Mesenchymal stem cell (in vitro differentiated cells and primary cell): ENCODE measurements around the gene PDZRN3.

Source experiments
- DNase-seq: peaks from one replicate; pipeline ENCODE4 v3.0.0-alpha.2; 2013
- H2AFZ ChIP-seq: one replicate; pipeline ENCODE4 v1.6.1; 2013; ENCODE audit warnings: low read depth, mild to moderate bottlenecking, control low read depth, inconsistent platforms, low read length, moderate library complexity
- H2AK5ac ChIP-seq: 2 replicates; pipeline ENCODE4 v1.6.1; 2013; ENCODE audit warnings: low read length, moderate library complexity, mild to moderate bottlenecking, inconsistent platforms; ENCODE audit not compliant: severe bottlenecking
- H2BK120ac ChIP-seq: one replicate; pipeline ENCODE4 v1.6.1; 2013; ENCODE audit warnings: low read depth, mild to moderate bottlenecking, inconsistent platforms, low read length, moderate library complexity
- H2BK12ac ChIP-seq, 2 experiments: one replicate each; pipeline ENCODE4 v1.6.1; 2013; ENCODE audit warnings: inconsistent platforms in 2 of 2, low read length in 2 of 2, mild to moderate bottlenecking in 2 of 2, moderate library complexity in 2 of 2, control low read depth in 1 of 2
- H2BK15ac ChIP-seq: one replicate; pipeline ENCODE4 v1.6.1; 2013; ENCODE audit warnings: mild to moderate bottlenecking, low read depth, inconsistent platforms; ENCODE audit not compliant: poor library complexity, severe bottlenecking
- H2BK5ac ChIP-seq: 2 replicates; pipeline ENCODE4 v1.6.1; 2013; ENCODE audit warnings: low read depth, mild to moderate bottlenecking, low read length, control low read depth, inconsistent platforms; ENCODE audit not compliant: poor library complexity, severe bottlenecking
- H3K14ac ChIP-seq, 2 experiments: one replicate each; pipeline ENCODE4 v1.6.1; 2013; ENCODE audit warnings: inconsistent platforms in 2 of 2, low read length in 2 of 2, control low read depth in 1 of 2, mild to moderate bottlenecking in 1 of 2, moderate library complexity in 1 of 2
- H3K18ac ChIP-seq, 2 experiments: one replicate each; pipeline ENCODE4 v1.6.1; 2013; ENCODE audit warnings: inconsistent platforms in 2 of 2, low read length in 2 of 2, control low read depth in 1 of 2, low read depth in 1 of 2, mild to moderate bottlenecking in 1 of 2
- H3K23ac ChIP-seq, 2 experiments: one replicate each; pipeline ENCODE4 v1.6.1; 2013; ENCODE audit warnings: inconsistent platforms in 2 of 2, low read length in 2 of 2, mild to moderate bottlenecking in 2 of 2, moderate library complexity in 2 of 2, control low read depth in 1 of 2
- H3K27ac ChIP-seq: 2 replicates; pipeline ENCODE4 v1.5.1; 2013; ENCODE audit warnings: mild to moderate bottlenecking, moderate library complexity, low read length, control low read depth, inconsistent platforms; ENCODE audit not compliant: poor library complexity, severe bottlenecking
- H3K27me3 ChIP-seq, 2 experiments: 2 replicates each; pipeline versions ENCODE4 v1.6.1 to v1.7.0; 2013; ENCODE audit warnings: low read length in 2 of 2, mild to moderate bottlenecking in 2 of 2, moderate library complexity in 2 of 2, control low read depth in 1 of 2, inconsistent platforms in 1 of 2; ENCODE audit not compliant: control insufficient read depth in 1 of 2, insufficient read depth in 1 of 2
- H3K36me3 ChIP-seq, 2 experiments: 2 replicates each; pipeline versions ENCODE4 v1.6.1 to v1.7.0; 2013; ENCODE audit warnings: low read length in 2 of 2, control low read depth in 1 of 2, inconsistent platforms in 1 of 2, low read depth in 1 of 2, mild to moderate bottlenecking in 1 of 2; ENCODE audit not compliant: insufficient read depth in 2 of 2, control insufficient read depth in 1 of 2
- H3K4ac ChIP-seq, 2 experiments: one replicate each; pipeline ENCODE4 v1.6.1; 2013; ENCODE audit warnings: inconsistent platforms in 2 of 2, low read length in 2 of 2, mild to moderate bottlenecking in 2 of 2, moderate library complexity in 2 of 2, control low read depth in 1 of 2, low read depth in 1 of 2
- H3K4me1 ChIP-seq: 2 replicates; pipeline ENCODE4 v1.6.1; 2013; ENCODE audit warnings: low read depth, low read length, control low read depth; ENCODE audit not compliant: control insufficient read depth, insufficient read depth
- H3K4me2 ChIP-seq: 2 replicates; pipeline ENCODE4 v1.6.1; 2013; ENCODE audit warnings: low read length, mild to moderate bottlenecking, inconsistent platforms; ENCODE audit not compliant: poor library complexity, severe bottlenecking
- H3K4me3 ChIP-seq, 2 experiments: 2 replicates each; pipeline versions ENCODE4 v1.5.1 to v1.7.0; 2013; ENCODE audit warnings: low read length in 2 of 2, mild to moderate bottlenecking in 2 of 2, control low read depth in 1 of 2, low read depth in 1 of 2; ENCODE audit not compliant: insufficient read depth in 1 of 2
- H3K79me1 ChIP-seq: replicated peaks from 2 replicates; pipeline ENCODE4 v1.6.1; 2013; ENCODE audit warnings: mild to moderate bottlenecking, control low read depth, low read length, inconsistent platforms; ENCODE audit not compliant: poor library complexity, severe bottlenecking
- H3K9ac ChIP-seq: 2 replicates; pipeline ENCODE4 v1.7.0; 2013; ENCODE audit warnings: mild to moderate bottlenecking, low read length, moderate library complexity
- H3K9me3 ChIP-seq: 2 replicates; pipeline ENCODE4 v1.7.0; 2013; ENCODE audit warnings: mild to moderate bottlenecking, low read length; ENCODE audit not compliant: control insufficient read depth
- H4K8ac ChIP-seq: one replicate; pipeline ENCODE4 v1.6.1; 2013; ENCODE audit warnings: inconsistent platforms, mild to moderate bottlenecking, low read length, moderate library complexity
- H4K91ac ChIP-seq: one replicate; pipeline ENCODE4 v1.6.1; 2013; ENCODE audit warnings: mild to moderate bottlenecking, low read length, inconsistent platforms
- WGBS: methylation state at CpG from one replicate; pipeline ENCODE4 v1.1.7; 2013; ENCODE audit warnings: mixed read lengths; 5-methylcytosine and 5-hydroxymethylcytosine counted together

PDZRN3 gene

GRCh38 chr3:73591286-73591800, 33.4 kb downstream of the PDZRN3 start:
- Histone ChIP-seq H3K36me3 (peaks cover 0 to 68% of the 10 kb centered on the region in 2 experiments), H3K79me1 (no peaks in the 10 kb centered on the region), H2AK5ac (no peak overlapping the region), H3K9me3 (no peaks in the 10 kb centered on the region), H3K18ac (no peak overlapping the region), H3K27me3 (no peaks in the 10 kb centered on the region), H3K4ac (no peak overlapping the region), H3K27ac (no peak overlapping the region), H3K23ac (no peak overlapping the region), H3K4me3 (no peak overlapping the region), H3K4me1 (peaks cover 3% of the 10 kb centered on the region), H2BK5ac (no peak overlapping the region), H4K91ac (no peak overlapping the region), H4K8ac (no peak overlapping the region), H3K4me2 (no peak overlapping the region), H3K14ac (no peak overlapping the region), H2BK12ac (no peak overlapping the region), H3K9ac (no peak overlapping the region), H2BK120ac (no peak overlapping the region), H2AFZ (no peak overlapping the region), H2BK15ac (no peak overlapping the region)
- WGBS = 84% methylated on average over 3 of the region's 3 CpGs
- DNase-seq = no peak

GRCh38 chr3:73586628-73587027, 38.1 kb downstream of the PDZRN3 start:
- DNase-seq = no peak
- Histone ChIP-seq H2BK5ac (no peak overlapping the region), H2BK12ac (no peak overlapping the region), H2AFZ (no peak overlapping the region), H3K36me3 (peaks cover 0 to 52% of the 10 kb centered on the region in 2 experiments), H3K23ac (no peak overlapping the region), H3K4me2 (no peak overlapping the region), H4K91ac (no peak overlapping the region), H2BK120ac (no peak overlapping the region), H3K14ac (no peak overlapping the region), H3K9me3 (no peaks in the 10 kb centered on the region), H3K4me1 (no peaks in the 10 kb centered on the region), H3K9ac (no peak overlapping the region), H2AK5ac (no peak overlapping the region), H2BK15ac (no peak overlapping the region), H3K18ac (no peak overlapping the region), H3K4me3 (no peak overlapping the region), H3K27me3 (no peaks in the 10 kb centered on the region), H3K4ac (no peak overlapping the region), H3K27ac (no peak overlapping the region), H3K79me1 (no peaks in the 10 kb centered on the region), H4K8ac (no peak overlapping the region)
- 55% methylated on average over 1 of the region's 1 CpG for WGBS

GRCh38 chr3:73586190-73586589, 38.6 kb downstream of the PDZRN3 start:
- over 99% methylated on average over 4 of the region's 4 CpGs for WGBS
- H2AFZ ChIP-seq = no peak overlapping the region
- no peaks in the 10 kb centered on the region for H3K27me3 ChIP-seq
- H3K79me1 ChIP-seq = no peaks in the 10 kb centered on the region
- peaks cover 0 to 56% of the 10 kb centered on the region in 2 experiments for H3K36me3 ChIP-seq
- H3K9me3 ChIP-seq = no peaks in the 10 kb centered on the region
- no peak overlapping the region for H3K23ac ChIP-seq
- H3K18ac ChIP-seq = peak overlapping the region in 1 of 2 experiments; percentile 19
- H2AK5ac ChIP-seq = no peak overlapping the region
- no peak overlapping the region for H3K14ac ChIP-seq
- no peaks in the 10 kb centered on the region for H3K4me1 ChIP-seq
- no peak overlapping the region for H3K4me2 ChIP-seq
- no peak overlapping the region for H2BK120ac ChIP-seq
- no peak overlapping the region for H3K27ac ChIP-seq
- DNase-seq = no peak
- no peak overlapping the region for H4K8ac ChIP-seq
- no peak overlapping the region for H2BK15ac ChIP-seq
- H4K91ac ChIP-seq = no peak overlapping the region
- peak overlapping the region in 1 of 2 experiments; percentile 8 for H2BK12ac ChIP-seq
- no peak overlapping the region for H3K9ac ChIP-seq
- H3K4ac ChIP-seq = no peak overlapping the region
- H2BK5ac ChIP-seq = no peak overlapping the region
- H3K4me3 ChIP-seq = no peak overlapping the region

- no peak for DNase-seq
- no peaks in the 10 kb centered on the region for H3K79me1 ChIP-seq
These were observed 39.9 kb downstream of the PDZRN3 start for GRCh38 chr3:73584873-73585272.

More at GRCh38 chr3:73584873-73585272, 39.9 kb downstream of the PDZRN3 start:
- H3K36me3 ChIP-seq = peaks cover 0 to 61% of the 10 kb centered on the region in 2 experiments
- H3K4me3 ChIP-seq = no peak overlapping the region
- peak overlapping the region; percentile 26 for H3K9ac ChIP-seq
- no peak overlapping the region for H2BK12ac ChIP-seq
- no peak overlapping the region for H3K4me2 ChIP-seq
- H4K8ac ChIP-seq = no peak overlapping the region
- no peak overlapping the region for H2AK5ac ChIP-seq
- H3K14ac ChIP-seq = no peak overlapping the region
- no peak overlapping the region for H4K91ac ChIP-seq
- no peak overlapping the region for H3K4ac ChIP-seq
- no peak overlapping the region for H2BK120ac ChIP-seq
- H3K4me1 ChIP-seq = no peaks in the 10 kb centered on the region
- H2BK15ac ChIP-seq = no peak overlapping the region
- no peak overlapping the region for H3K27ac ChIP-seq
- no peak overlapping the region for H2BK5ac ChIP-seq
- no peaks in the 10 kb centered on the region for H3K9me3 ChIP-seq
- no peak overlapping the region for H3K18ac ChIP-seq
- no peaks in the 10 kb centered on the region for H3K27me3 ChIP-seq
- H3K23ac ChIP-seq = no peak overlapping the region
- no peak overlapping the region for H2AFZ ChIP-seq
